GM12874 (cell line): ENCODE results near the gene TAC1.

Experiments used
- TF ChIP-seq, protein P1 (sequence below): IDR thresholded peaks from 2 replicates; pipeline ENCODE4 v1.5.1; 2011; ENCODE audit warnings: low read depth, mild to moderate bottlenecking, control low read depth, low read length, moderate library complexity; ENCODE audit not compliant: insufficient read depth

TAC1 gene

DNA sequence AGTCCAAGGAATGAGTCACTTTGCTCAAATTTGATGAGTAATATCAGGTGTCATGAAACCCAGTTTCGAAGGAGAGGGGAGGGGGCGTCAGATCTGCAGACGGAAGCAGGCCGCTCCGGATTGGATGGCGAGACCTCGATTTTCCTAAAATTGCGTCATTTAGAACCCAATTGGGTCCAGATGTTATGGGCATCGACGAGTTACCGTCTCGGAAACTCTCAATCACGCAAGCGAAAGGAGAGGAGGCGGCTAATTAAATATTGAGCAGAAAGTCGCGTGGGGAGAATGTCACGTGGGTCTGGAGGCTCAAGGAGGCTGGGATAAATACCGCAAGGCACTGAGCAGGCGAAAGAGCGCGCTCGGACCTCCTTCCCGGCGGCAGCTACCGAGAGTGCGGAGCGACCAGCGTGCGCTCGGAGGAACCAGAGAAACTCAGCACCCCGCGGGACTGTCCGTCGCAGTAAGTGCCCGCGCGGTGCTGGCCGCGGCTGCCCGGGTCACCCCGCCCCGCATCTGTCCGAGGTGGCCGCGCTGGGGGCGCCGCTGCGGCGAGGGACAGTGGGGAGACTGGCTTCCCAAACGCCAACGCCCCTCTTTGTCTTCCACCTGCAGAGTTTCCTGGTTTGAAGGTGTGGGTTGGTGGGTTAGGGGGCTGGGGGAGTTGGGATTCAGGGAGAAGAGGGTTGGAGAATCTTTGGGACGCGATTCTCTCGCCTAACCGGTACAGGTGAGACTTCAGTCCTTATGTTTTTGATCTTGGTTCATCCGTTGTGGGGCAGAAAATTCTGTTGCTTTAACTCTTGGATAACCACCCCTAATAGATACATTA, at the start of gene TAC1:
Gene TAC1 (plus strand): TSS at position 351 of the 829 bp plus-strand sequence. CDS start 527 bp downstream, outside the sequence.
- TF ChIP-seq, protein P1, sequence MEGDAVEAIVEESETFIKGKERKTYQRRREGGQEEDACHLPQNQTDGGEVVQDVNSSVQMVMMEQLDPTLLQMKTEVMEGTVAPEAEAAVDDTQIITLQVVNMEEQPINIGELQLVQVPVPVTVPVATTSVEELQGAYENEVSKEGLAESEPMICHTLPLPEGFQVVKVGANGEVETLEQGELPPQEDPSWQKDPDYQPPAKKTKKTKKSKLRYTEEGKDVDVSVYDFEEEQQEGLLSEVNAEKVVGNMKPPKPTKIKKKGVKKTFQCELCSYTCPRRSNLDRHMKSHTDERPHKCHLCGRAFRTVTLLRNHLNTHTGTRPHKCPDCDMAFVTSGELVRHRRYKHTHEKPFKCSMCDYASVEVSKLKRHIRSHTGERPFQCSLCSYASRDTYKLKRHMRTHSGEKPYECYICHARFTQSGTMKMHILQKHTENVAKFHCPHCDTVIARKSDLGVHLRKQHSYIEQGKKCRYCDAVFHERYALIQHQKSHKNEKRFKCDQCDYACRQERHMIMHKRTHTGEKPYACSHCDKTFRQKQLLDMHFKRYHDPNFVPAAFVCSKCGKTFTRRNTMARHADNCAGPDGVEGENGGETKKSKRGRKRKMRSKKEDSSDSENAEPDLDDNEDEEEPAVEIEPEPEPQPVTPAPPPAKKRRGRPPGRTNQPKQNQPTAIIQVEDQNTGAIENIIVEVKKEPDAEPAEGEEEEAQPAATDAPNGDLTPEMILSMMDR: no peak

GRCh38 chr7:97685952-97686351, 45.9 kb upstream of the TAC1 start:
- TF ChIP-seq, protein P1: no peak

DNA sequence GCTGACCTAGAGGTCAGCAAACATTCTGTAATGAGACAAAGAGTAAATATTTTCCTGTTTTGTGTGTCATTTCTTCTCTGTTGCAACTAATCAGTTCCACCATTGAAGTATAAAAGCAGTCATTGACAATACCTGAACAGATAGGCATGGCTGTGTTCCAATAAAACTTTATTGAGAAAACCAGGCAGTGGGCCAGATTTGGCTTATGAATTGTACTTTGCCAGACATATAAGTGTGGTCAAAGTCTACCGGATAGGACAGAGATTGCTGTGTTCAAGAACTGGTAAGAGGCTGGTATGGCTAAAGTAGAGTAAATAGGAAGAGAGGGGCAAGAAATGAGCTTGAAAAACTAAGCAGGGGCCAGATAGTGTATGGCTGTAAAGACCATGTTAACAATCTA, 38.3 kb upstream of the TAC1 start:
- TF ChIP-seq, protein P1: no peak

- TF ChIP-seq, protein P1: no peak
Observed at GRCh38 chr7:97694355-97694754, 37.5 kb upstream of the TAC1 start.

DNA sequence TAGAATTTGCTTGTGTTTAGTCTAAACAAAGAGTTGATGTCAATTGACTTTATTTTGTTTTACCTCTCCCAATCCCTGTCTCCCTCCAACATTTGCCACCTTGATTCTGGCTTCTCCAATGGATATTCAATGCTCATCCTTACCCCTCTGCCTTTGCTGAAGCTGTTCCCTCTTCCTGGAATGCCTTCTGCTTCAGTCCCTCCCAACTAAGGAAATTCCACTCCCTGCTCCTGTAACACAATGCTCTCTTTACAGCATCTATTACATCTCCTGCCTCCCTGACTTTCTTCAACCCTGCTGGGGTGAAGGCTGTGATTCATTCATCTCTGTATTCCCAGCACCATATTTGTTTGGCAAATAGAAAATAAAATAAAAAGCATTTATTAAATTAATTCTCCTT, 34.5 kb upstream of the TAC1 start:
- TF ChIP-seq, protein P1: no peak

DNA sequence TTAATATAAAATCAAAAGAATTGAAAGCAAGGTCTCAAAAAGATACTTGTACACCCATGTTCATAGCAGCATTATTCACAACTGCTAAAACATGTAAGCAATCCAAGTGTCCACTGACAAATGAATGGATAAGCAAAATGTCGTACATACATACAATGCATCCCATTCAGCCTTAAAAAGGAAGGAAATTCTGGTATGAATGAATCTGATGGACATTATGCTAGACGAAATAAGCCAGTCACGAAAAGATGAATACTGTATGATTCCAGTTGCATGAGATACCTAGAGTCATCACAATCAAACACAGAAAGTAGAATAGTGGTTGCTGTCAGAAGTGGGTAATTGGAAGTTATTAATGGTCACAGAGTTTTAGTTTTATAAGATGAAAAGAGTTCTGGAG, 9.5 kb upstream of the TAC1 start:
- TF ChIP-seq, protein P1: no peak

DNA sequence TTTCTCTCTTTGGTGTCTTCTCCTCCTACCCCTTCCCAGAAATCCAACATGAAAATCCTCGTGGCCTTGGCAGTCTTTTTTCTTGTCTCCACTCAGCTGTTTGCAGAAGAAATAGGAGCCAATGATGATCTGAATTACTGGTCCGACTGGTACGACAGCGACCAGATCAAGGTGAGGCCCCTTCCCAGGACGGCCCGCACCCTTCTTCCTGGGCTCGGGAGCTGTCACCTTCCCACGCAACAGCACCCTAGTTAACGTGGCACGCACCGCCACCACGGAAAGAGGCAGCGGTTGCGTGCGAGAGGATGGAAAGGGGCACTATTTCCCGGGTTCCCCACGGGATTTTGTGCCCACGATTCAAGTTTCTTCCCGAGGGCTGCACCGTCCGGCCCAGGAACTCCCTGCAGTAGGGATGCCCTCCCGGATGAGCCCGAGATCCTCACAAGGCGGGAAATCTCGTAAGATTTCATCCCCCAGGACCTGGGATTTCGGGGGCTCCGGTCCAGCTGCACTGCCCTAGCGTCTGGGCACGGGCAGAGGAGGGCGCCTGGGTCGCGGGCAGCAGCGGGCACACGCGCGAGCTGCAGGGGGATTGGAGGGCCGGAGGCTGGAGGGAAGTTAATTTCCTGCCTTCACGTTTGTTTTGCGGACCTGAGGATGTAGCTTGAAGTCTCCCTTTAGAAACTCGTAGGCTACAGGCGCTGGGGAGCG, 834 bp downstream of the TAC1 start:
- TF ChIP-seq, protein P1: no peak
